Inferior parietal cortex (tissue), 1 donor: Measurements from ENCODE around the gene SLC22A5.

Source experiments
- DNase-seq: peaks from one replicate; pipeline ENCODE4 v3.0.0-alpha.2; 2016; ENCODE audit errors: extremely low spot score

SLC22A5 gene

GRCh38 chr5:132365213-132365612, 4.3 kb upstream of the SLC22A5 start:
- no peak for DNase-seq

- no peak for DNase-seq
Measured at GRCh38 chr5:132368186-132368585, 1.3 kb upstream of the SLC22A5 start.

- peak; percentile 52 for DNase-seq
Measured at GRCh38 chr5:132369007-132369473, 470 bp upstream of the SLC22A5 start.

GRCh38 chr5:132370181-132370970, 866 bp downstream of the SLC22A5 start:
- DNase-seq, result no peak

GRCh38 chr5:132370971-132371602, 1.6 kb downstream of the SLC22A5 start:
- no peak for DNase-seq

- no peak for DNase-seq
Measured at GRCh38 chr5:132371603-132371994, 2.1 kb downstream of the SLC22A5 start.

GRCh38 chr5:132372127-132372526, 2.6 kb downstream of the SLC22A5 start:
- DNase-seq, result no peak

GRCh38 chr5:132372542-132372941, 3.0 kb downstream of the SLC22A5 start:
- no peak for DNase-seq

- DNase-seq, result no peak
Measured at GRCh38 chr5:132375957-132376356, 6.4 kb downstream of the SLC22A5 start.

GRCh38 chr5:132376694-132377641, 7.5 kb downstream of the SLC22A5 start:
- DNase-seq, result peak; percentile 55

GRCh38 chr5:132377738-132378137, 8.2 kb downstream of the SLC22A5 start:
- no peak for DNase-seq

- DNase-seq, result no peak
Measured at GRCh38 chr5:132378580-132378979, 9.1 kb downstream of the SLC22A5 start.

GRCh38 chr5:132380047-132380446, 10.5 kb downstream of the SLC22A5 start:
- no peak for DNase-seq

GRCh38 chr5:132380741-132381140, 11.2 kb downstream of the SLC22A5 start:
- no peak for DNase-seq

GRCh38 chr5:132381614-132382013, 12.1 kb downstream of the SLC22A5 start:
- DNase-seq, result no peak

- DNase-seq, result no peak
Measured at GRCh38 chr5:132383261-132383660, 13.8 kb downstream of the SLC22A5 start.

GRCh38 chr5:132383984-132384383, 14.5 kb downstream of the SLC22A5 start:
- DNase-seq, result no peak

- DNase-seq, result no peak
Measured at GRCh38 chr5:132384506-132385050, 15.1 kb downstream of the SLC22A5 start.

GRCh38 chr5:132385326-132386105, 16.0 kb downstream of the SLC22A5 start:
- DNase-seq, result peak; percentile 73

GRCh38 chr5:132386644-132387286, 17.3 kb downstream of the SLC22A5 start:
- DNase-seq, result peak; percentile 77
